Adipocyte (in vitro differentiated cells): ENCODE results near the gene MCOLN1.
"Not testable (repeated sequence)": the region's sequence is repeated elsewhere in the genome, so short reads cannot be mapped to it uniquely, and the experiment has no call there.

Experiments used
- DNase-seq: peaks from one replicate; pipeline ENCODE4 v3.0.0-alpha.2; 2015; ENCODE audit warnings: low read depth
- H3K27me3 ChIP-seq: replicated peaks from 2 replicates; pipeline ENCODE4 v1.7.0; 2013; ENCODE audit warnings: mild to moderate bottlenecking, low read length, moderate library complexity; ENCODE audit not compliant: control insufficient read depth, insufficient read depth
- H3K36me3 ChIP-seq: 2 replicates; pipeline ENCODE4 v1.7.0; 2013; ENCODE audit warnings: low read length, mild to moderate bottlenecking, moderate library complexity; ENCODE audit not compliant: control insufficient read depth, insufficient read depth, severe bottlenecking
- H3K4me1 ChIP-seq: 2 replicates; pipeline ENCODE4 v1.7.0; 2013; ENCODE audit warnings: mild to moderate bottlenecking, low read length, moderate library complexity; ENCODE audit not compliant: control insufficient read depth, insufficient read depth
- H3K4me3 ChIP-seq: 2 replicates; pipeline ENCODE4 v1.7.0; 2013; ENCODE audit warnings: mild to moderate bottlenecking, low read length, moderate library complexity
- H3K9ac ChIP-seq: 2 replicates; pipeline ENCODE4 v1.7.0; 2013; ENCODE audit warnings: mild to moderate bottlenecking, low read length, moderate library complexity
- H3K9me3 ChIP-seq: 2 replicates; pipeline ENCODE4 v1.7.0; 2013; ENCODE audit warnings: mild to moderate bottlenecking, low read length, moderate library complexity; ENCODE audit not compliant: control insufficient read depth

The MCOLN1 gene

DNA sequence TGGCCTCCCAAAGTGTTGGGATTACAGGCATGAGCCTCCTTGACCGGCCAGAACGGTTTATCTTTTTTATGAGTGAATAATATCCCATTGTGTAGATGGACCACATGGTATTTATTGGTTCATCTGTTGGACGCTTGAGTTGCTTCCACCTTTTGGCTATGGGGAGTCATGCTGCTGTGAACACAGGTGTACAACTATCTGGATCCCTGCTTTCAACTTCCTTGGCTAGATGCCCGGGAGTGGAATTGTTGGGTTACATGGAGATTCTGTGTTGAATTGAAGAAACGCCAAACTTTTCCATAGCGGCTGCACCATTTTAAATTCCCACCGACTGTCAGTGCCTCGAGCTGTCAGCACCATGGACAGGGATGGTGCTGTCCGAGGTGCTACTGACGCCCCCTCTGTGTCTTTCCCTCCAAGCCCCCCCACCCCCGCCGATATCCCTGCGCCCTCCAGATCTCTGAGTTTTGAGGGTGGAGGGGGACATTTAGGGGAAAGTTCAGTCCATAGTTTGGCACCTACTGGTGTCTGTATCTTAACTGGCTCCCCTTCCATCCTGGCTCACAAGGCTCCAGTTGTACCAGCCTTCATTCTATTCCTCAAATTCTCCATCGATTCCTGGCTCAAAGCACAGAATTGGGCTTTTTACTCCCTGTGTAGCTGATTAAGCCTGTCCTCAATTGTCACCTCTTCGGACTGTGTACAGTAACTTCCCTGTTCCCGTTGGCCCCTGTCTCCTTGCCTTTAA, 40.4 kb downstream of the MCOLN1 start:
- H3K4me1 ChIP-seq, result no peaks in the 10 kb centered on the region

GRCh38 chr19:7564866-7565265, 42.4 kb downstream of the MCOLN1 start:
- DNase-seq, result no peak
- no peaks in the 10 kb centered on the region for H3K4me1 ChIP-seq
- H3K27me3 ChIP-seq, result no peaks in the 10 kb centered on the region
- no peaks in the 10 kb centered on the region for H3K9me3 ChIP-seq
- H3K9ac ChIP-seq, result no peak overlapping the region
- H3K4me3 ChIP-seq, result no peak overlapping the region
- no peaks in the 10 kb centered on the region for H3K36me3 ChIP-seq

More for the DNA sequence above, 40.4 kb downstream of the MCOLN1 start:
- DNase-seq, result peak; percentile 11
- H3K27me3 ChIP-seq, result no peaks in the 10 kb centered on the region
- no peaks in the 10 kb centered on the region for H3K9me3 ChIP-seq
- H3K9ac ChIP-seq, result no peak overlapping the region
- no peak overlapping the region for H3K4me3 ChIP-seq
- peaks cover 13% of the 10 kb centered on the region for H3K36me3 ChIP-seq

DNA sequence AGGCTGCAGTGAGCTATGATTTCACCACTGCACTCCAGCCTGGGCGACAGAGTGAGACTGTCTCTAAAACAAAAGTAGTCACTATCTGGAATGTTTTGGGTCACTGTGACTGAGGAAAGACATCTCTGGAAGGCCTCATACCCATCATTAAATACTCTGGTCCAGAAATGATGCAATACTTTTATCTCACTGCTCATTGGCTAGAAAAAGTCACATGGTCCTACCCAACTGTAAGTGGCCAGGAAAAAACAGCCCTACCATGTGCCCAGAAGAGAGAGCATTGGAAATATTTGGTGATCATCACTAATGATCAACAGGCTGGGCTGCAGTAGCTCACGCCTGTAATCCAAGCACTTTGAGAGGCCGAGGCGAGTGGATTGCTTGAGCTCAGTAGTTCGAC, 42.9 kb downstream of the MCOLN1 start:
- H3K4me3 ChIP-seq, result no peak overlapping the region
- H3K4me1 ChIP-seq, result no peaks in the 10 kb centered on the region
- no peak for DNase-seq

DNA sequence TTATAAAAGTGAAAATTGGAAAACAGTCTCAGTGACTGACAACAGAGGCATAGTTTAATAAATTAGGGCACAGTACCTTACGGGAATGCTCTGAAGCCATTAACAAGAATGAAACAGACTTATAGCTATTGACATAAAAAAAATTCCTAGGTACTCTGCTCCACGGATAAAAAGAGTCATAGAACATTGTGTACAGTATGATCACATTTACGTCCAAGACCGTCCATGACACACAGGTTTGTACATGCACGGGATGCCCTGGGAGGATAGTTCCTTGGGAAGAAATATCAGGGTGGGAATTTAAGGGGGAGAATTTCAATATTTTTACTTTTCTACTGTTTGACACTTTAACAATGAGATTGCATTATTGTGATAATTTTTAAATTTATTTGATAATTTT, 48.3 kb downstream of the MCOLN1 start:
- no peak for DNase-seq
- H3K9me3 ChIP-seq, result no peaks in the 10 kb centered on the region
- H3K36me3 ChIP-seq, result no peaks in the 10 kb centered on the region
- no peak overlapping the region for H3K4me3 ChIP-seq
- H3K4me1 ChIP-seq, result no peaks in the 10 kb centered on the region
- no peak overlapping the region for H3K9ac ChIP-seq
- no peaks in the 10 kb centered on the region for H3K27me3 ChIP-seq

More for the DNA sequence above, 42.9 kb downstream of the MCOLN1 start:
- Histone ChIP-seq H3K36me3 (no peaks in the 10 kb centered on the region), H3K9ac (no peak overlapping the region), H3K27me3 (no peaks in the 10 kb centered on the region), H3K9me3 (no peaks in the 10 kb centered on the region)

- H3K4me1 ChIP-seq, result no peaks in the 10 kb centered on the region
- H3K36me3 ChIP-seq, result no peaks in the 10 kb centered on the region
- H3K9ac ChIP-seq, result no peak overlapping the region
- H3K9me3 ChIP-seq, result no peaks in the 10 kb centered on the region
- no peak overlapping the region for H3K4me3 ChIP-seq
- no peak for DNase-seq
- peaks cover 10% of the 10 kb centered on the region for H3K27me3 ChIP-seq
These were observed 53.1 kb downstream of the MCOLN1 start for GRCh38 chr19:7575434-7576040.

DNA sequence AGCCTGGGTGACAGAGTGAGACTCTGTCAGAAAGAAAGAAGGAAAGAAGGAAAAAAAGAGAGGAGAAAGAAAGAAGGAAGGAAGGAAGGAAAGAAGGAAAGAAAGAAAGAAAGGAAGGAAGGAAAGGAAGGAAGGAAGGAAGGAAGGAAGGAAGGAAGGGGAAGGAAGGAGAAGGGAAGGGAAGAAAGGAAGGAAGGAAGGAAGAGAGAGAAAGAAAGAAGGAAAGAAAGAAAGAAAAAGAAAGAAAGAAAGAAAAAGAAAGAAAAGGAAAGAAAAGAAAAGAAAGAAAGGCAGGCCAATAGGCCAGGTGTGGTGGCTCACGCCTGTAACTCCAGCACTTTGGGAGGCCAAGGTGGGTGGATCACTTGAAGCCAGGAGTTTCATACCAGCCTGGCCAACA, 55.0 kb downstream of the MCOLN1 start:
- not testable (repeated sequence) for H3K9me3 ChIP-seq, H3K9ac ChIP-seq, DNase-seq, H3K36me3 ChIP-seq, H3K4me1 ChIP-seq, H3K4me3 ChIP-seq
- H3K27me3 ChIP-seq, result peaks cover 13% of the 10 kb centered on the region

- no peak for DNase-seq
- H3K27me3 ChIP-seq, result peaks cover 15% of the 10 kb centered on the region
These were observed 55.7 kb downstream of the MCOLN1 start for GRCh38 chr19:7578127-7578526.

DNA sequence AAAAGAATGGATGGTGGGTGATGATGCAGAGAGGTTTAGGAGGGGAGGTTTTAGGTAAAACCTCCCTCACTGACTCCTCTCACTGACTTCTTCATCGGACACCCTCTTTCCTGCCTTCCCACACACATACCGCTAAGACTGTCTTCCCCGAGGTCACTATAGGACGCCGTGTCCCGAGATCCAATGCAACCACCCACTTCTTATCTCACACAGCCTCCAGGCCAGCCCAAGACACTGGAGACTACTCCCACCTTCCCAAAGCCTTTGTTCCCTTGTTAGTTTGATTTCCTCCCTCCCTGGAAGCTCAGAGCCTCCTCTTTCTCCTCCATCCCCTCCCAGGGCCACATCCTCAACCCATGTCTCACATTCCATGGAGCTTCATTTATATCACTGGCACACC, 56.8 kb downstream of the MCOLN1 start:
- no peaks in the 10 kb centered on the region for H3K9me3 ChIP-seq
- H3K9ac ChIP-seq, result no peak overlapping the region
- no peak for DNase-seq
- H3K4me3 ChIP-seq, result no peak overlapping the region
- peaks cover 18% of the 10 kb centered on the region for H3K27me3 ChIP-seq
- no peaks in the 10 kb centered on the region for H3K4me1 ChIP-seq
- no peaks in the 10 kb centered on the region for H3K36me3 ChIP-seq

More at GRCh38 chr19:7578127-7578526, 55.7 kb downstream of the MCOLN1 start:
- no peak overlapping the region for H3K4me3 ChIP-seq
- no peaks in the 10 kb centered on the region for H3K4me1 ChIP-seq
- no peaks in the 10 kb centered on the region for H3K9me3 ChIP-seq
- no peaks in the 10 kb centered on the region for H3K36me3 ChIP-seq
- no peak overlapping the region for H3K9ac ChIP-seq

GRCh38 chr19:7582446-7582845, 60.0 kb downstream of the MCOLN1 start:
- Histone ChIP-seq H3K9ac (no peak overlapping the region), H3K27me3 (peaks cover 11% of the 10 kb centered on the region), H3K36me3 (no peaks in the 10 kb centered on the region), H3K4me1 (no peaks in the 10 kb centered on the region), H3K4me3 (no peak overlapping the region), H3K9me3 (no peaks in the 10 kb centered on the region)
- no peak for DNase-seq
